CD4-positive, alpha-beta T cell treated with Interleukin-4 for 4 hours (primary cell): Measurements from ENCODE around the gene FBXW7.
"Not testable (repeated sequence)": the region's sequence is repeated elsewhere in the genome, so short reads cannot be mapped to it uniquely, and the experiment has no call there.

Source experiments
- DNase-seq: peaks from one replicate; pipeline ENCODE4 v3.0.0-alpha.2; 2020

Gene FBXW7

GRCh38 chr4:152535903-152536544, at the start of gene FBXW7:
Gene FBXW7 (minus strand): TSS chr4:152536092. CDS start chr4:152411803, 124,289 bp downstream.
- peak; percentile 100 for DNase-seq

GRCh38 chr4:152585023-152585441, 49.1 kb upstream of the FBXW7 start:
- DNase-seq = peak; percentile 26

GRCh38 chr4:152581536-152582160, 45.8 kb upstream of the FBXW7 start:
- DNase-seq = no peak

GRCh38 chr4:152579916-152580315, 44.0 kb upstream of the FBXW7 start:
- no peak for DNase-seq

GRCh38 chr4:152579107-152579764, 43.3 kb upstream of the FBXW7 start:
- no peak for DNase-seq

- DNase-seq = no peak
Measured at GRCh38 chr4:152578670-152579069, 42.8 kb upstream of the FBXW7 start.

- DNase-seq = no peak
Measured at GRCh38 chr4:152577708-152578396, 42.0 kb upstream of the FBXW7 start.

GRCh38 chr4:152575533-152575932, 39.6 kb upstream of the FBXW7 start:
- DNase-seq = no peak

- DNase-seq = no peak
Measured at GRCh38 chr4:152573861-152574260, 38.0 kb upstream of the FBXW7 start.

GRCh38 chr4:152572417-152573086, 36.7 kb upstream of the FBXW7 start:
- DNase-seq = no peak

- no peak for DNase-seq
Measured at GRCh38 chr4:152571770-152572169, 35.9 kb upstream of the FBXW7 start.

GRCh38 chr4:152571296-152571695, 35.4 kb upstream of the FBXW7 start:
- DNase-seq = no peak

- DNase-seq = no peak
Measured at GRCh38 chr4:152565333-152565732, 29.4 kb upstream of the FBXW7 start.

- no peak for DNase-seq
Measured at GRCh38 chr4:152564336-152564735, 28.4 kb upstream of the FBXW7 start.

- DNase-seq = no peak
Measured at GRCh38 chr4:152563209-152563608, 27.3 kb upstream of the FBXW7 start.

GRCh38 chr4:152559641-152560040, 23.7 kb upstream of the FBXW7 start:
- no peak for DNase-seq

- DNase-seq = no peak
Measured at GRCh38 chr4:152558396-152558795, 22.5 kb upstream of the FBXW7 start.

- DNase-seq = no peak
Measured at GRCh38 chr4:152556834-152557233, 20.9 kb upstream of the FBXW7 start.

GRCh38 chr4:152556283-152556682, 20.4 kb upstream of the FBXW7 start:
- DNase-seq = peak; percentile 26

GRCh38 chr4:152554742-152555141, 18.9 kb upstream of the FBXW7 start:
- DNase-seq = no peak

- DNase-seq = not testable (repeated sequence)
Measured at GRCh38 chr4:152550687-152551086, 14.8 kb upstream of the FBXW7 start.

GRCh38 chr4:152545088-152545487, 9.2 kb upstream of the FBXW7 start:
- no peak for DNase-seq

GRCh38 chr4:152544533-152544932, 8.6 kb upstream of the FBXW7 start:
- DNase-seq = peak; percentile 44
